EL (cell line): ENCODE results near the gene CDH13.
"Not testable (repeated sequence)": the region's sequence is repeated elsewhere in the genome, so short reads cannot be mapped to it uniquely, and the experiment has no call there.

Source experiments
- DNase-seq: peaks from one replicate; pipeline ENCODE4 v3.0.0-alpha.2; 2016

The CDH13 gene

DNA sequence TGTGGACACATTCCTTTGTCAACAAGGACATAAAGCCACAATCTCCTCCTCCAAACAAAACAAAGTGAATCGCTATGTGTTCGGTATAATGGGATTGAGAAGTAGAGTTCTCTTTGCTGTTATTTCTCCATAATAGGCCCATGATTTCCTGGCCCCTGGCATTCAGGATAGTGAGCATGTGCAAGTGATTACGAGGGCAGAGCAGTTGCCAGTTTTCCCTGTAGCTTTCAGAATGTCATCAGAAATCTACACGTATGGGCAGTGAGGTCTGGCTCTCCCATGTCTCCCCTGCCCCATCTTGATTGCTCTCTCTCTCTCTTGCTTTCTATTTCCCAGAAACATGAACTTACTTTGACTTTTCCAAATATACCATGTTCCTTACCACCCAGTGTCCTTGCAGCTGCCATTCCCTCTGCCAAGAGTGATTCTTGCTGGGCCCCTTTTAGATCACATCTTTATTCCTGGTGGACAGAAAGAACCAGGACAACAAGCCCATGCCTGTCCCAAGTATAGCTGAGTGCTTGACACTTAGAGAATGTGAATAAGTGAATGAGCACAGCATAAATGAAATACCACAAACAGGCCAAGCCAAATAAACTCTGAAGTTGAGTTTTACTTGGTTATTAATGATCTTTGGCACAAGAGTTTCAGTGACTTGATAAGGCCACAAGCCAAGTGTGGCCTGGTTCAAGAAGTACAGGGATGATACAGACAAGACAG is 273.1 kb downstream of the CDH13 start:
- no peak for DNase-seq

DNA sequence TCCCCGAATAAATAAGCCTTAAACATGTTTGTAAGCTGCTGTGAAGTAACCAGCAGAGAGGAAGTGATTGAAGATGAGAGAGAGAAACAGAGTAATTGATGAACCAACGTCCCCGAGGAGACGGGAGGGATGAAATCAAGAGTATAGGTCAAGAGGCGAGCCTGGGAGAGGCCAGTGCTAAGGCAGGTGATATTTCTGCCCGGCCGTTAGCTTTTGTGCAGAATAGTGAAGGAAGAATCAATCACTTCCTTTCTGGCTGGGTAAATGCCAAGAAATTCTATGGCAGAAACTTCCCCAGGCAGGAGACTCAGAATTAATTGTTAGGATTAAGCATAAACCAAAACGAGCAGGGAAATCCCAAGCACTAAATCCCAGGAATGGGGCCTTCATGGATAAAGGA is 273.8 kb downstream of the CDH13 start:
- no peak for DNase-seq

DNA sequence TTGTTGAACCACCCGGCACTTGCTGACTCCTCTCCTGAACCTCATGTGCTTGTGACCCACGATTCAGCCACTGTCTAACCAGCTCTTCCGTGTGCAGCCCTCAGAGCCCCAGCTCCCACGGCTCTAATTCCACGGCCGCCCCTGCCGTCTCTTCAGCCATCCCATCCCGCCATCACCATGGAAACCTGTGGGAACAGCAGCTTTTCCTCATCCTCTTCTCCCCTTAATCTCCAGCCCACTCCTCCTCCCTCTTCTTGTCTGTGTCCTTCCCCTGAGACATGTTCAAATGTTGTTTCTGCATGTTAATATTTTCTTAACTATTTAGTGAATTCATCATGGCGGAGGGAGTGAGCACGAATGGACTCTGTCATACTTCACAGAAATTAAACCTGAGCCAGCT is 285.2 kb downstream of the CDH13 start:
- DNase-seq = no peak

GRCh38 chr16:82915139-82915824 is 288.5 kb downstream of the CDH13 start:
- no peak for DNase-seq

DNA sequence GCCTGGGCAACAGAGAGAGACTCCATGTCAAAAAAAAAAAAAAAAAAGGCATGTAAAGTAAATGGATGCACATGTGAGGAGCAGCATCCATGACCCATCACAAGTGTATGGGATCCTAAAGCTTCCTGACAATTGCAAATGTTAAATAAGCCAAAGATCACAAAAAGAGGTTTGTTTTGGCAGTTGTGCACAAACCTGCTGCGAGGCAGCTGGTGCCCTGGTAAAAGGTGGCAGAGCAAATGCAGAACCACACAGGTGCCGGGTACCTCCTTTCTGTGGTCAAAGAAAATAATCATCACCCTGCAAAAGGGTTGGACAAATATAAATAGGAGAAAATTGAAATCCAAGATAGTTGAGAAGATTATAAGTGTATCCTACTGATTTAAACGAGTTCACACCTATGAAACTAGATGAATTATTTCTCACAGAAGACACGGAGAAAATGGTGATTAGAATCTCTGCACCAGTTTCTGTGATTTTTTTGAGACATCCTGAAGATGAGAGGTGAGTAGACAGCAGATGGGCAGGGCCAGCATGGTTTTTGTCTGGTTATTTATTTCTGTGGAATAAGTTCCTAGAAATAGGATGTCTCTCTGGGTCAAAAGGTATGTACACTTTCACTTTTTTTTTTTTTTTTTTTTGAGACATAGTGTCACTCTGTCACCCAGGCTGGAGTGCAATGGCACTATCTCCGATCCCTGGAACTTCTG is 291.3 kb downstream of the CDH13 start:
- no peak for DNase-seq

GRCh38 chr16:82924075-82924854 is 297.5 kb downstream of the CDH13 start:
- no peak for DNase-seq

- no peak for DNase-seq
Measured at GRCh38 chr16:82926500-82926899, 299.7 kb downstream of the CDH13 start.

- DNase-seq = not testable (repeated sequence)
Measured at GRCh38 chr16:82933933-82934332, 307.2 kb downstream of the CDH13 start.

- DNase-seq = no peak
Measured at GRCh38 chr16:82935766-82936165, 309.0 kb downstream of the CDH13 start.

- DNase-seq = peak; percentile 45
Measured at GRCh38 chr16:82936941-82937551, 310.3 kb downstream of the CDH13 start.

GRCh38 chr16:82937926-82938520 is 311.3 kb downstream of the CDH13 start:
- no peak for DNase-seq

GRCh38 chr16:82943371-82943770 is 316.6 kb downstream of the CDH13 start:
- DNase-seq = no peak

- peak; percentile 16 for DNase-seq
Measured at GRCh38 chr16:82945420-82946101, 318.8 kb downstream of the CDH13 start.

DNA sequence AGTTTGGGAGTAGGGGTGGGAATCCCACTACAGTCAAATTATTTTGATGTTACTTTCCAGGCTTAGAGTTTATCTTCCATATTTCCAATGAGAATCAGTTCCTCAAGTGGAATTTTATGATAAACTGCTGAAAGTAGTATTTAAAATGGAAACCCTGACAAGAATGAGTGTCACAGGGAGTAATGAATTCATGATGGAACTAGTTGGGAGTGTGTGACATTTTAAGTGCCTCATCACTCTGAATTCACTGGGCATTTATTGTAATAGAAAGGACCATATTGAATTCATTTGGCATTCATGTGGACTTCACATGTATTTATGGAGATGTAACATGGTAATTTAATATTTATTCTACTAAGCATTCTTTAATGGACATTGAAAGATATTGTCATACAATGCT is 320.9 kb downstream of the CDH13 start:
- no peak for DNase-seq

DNA sequence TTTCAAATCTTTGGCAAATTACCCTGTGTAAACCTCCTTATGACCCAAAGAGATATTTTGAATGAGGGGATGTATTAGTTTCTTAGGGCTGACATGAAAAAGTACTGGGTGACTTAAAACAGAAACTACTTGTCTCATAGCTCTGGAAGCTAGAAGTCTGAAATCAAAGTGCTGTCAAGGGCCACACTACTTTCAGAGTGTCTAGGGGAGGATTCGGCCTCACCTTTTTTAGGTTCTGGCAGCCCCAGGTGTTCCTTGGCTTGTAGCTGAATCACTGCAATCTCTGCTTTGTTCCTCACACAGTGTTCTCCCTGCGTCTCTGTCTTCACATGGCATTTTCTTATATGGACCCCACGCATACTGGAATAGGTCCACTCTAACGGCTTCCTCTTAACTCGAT is 322.2 kb downstream of the CDH13 start:
- no peak for DNase-seq

DNA sequence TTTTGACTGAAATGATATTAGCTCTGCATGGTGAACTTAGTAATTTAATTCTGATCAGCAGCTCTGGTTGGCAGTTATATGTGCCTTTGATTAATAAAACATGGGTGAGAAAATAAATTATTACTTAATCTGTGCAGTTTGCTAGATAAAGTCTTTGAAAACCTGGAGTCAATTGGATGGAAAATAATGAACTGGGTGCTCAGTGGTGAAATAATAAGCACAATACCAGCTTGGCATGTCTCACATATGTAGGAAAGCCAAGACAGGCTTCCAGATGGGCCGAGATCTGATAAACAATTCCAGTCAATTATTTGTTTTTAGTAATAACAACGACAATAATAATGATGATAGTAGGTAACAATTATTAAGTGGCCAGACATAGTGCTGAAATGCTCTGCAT is 326.7 kb downstream of the CDH13 start:
- no peak for DNase-seq

DNA sequence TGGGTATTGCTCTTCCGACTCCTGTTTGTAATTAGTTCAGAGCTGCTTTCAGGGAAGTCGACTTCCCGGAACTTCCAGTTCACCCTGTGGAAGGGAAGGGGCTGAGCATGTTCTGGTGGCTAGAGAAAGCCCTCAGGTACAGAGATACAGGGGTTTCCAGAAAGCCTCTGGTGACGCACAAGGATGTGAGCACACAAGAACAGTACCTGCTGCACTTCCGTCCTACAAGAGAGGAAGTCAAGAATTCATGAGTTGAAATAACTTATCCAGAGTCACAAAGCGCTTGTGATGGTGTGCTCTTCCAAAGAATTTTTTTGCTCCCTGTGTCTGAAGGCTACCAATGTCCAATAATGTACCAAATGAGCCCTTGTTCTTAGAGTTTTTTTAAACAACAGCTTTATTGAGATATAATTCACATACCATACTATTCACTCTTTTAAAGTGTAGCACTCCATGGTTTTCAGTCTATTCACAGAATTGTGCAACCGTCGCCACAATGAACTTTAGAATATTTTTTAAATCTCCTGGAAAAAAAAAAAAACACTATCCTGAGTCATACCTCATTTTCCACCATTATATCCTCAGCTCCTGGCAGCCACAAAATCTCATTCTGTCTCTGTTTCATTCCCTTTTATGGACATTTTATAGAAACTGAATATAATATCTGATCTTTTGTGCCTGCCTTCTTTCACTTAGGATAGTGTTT is 327.6 kb downstream of the CDH13 start:
- DNase-seq = peak; percentile 13

- no peak for DNase-seq
Measured at GRCh38 chr16:82955741-82956348, 329.1 kb downstream of the CDH13 start.

GRCh38 chr16:82957212-82957611 is 330.4 kb downstream of the CDH13 start:
- DNase-seq = no peak

GRCh38 chr16:82960918-82961317 is 334.1 kb downstream of the CDH13 start:
- DNase-seq = no peak

DNA sequence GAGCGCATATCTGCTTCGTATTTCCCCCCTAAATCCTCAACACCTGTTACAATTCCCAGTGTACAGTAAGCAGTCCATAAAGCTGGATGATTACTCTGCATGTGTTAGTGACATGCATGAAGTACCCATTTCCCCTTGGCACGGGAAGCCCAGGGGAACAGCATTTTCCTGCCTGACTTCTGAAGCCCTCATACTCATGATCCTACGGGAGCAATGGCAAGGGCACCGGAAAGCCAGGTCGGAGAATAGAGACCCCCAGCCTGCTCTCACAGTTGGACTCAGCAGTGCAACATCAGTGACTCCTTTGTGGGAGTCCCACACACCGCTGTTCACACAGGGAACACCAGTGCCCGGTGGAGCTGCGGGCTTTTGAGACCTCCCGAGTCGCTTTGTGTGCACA is 336.9 kb downstream of the CDH13 start:
- DNase-seq = no peak
